HUES6 (cell line): ENCODE data around the gene UBE2G1.

Source experiments
- H3K27ac ChIP-seq: 2 replicates; pipeline ENCODE4 v1.7.0; 2013; ENCODE audit warnings: low read depth, mild to moderate bottlenecking, low read length, inconsistent platforms
- H3K27me3 ChIP-seq: 2 replicates; pipeline ENCODE4 v1.6.1; 2013; ENCODE audit warnings: low read length; ENCODE audit not compliant: control insufficient read depth, insufficient read depth
- H3K36me3 ChIP-seq: 2 replicates; pipeline ENCODE4 v1.6.1; 2013; ENCODE audit warnings: low read length; ENCODE audit not compliant: control insufficient read depth, insufficient read depth
- H3K4me1 ChIP-seq: 2 replicates; pipeline ENCODE4 v1.6.1; 2013; ENCODE audit warnings: low read length; ENCODE audit not compliant: control insufficient read depth, insufficient read depth
- H3K4me3 ChIP-seq: 2 replicates; pipeline ENCODE4 v1.5.1; 2013; ENCODE audit warnings: low read depth, low read length
- H3K9ac ChIP-seq: one replicate; pipeline ENCODE4 v1.6.1; 2013; ENCODE audit warnings: mild to moderate bottlenecking, low read length
- H3K9me3 ChIP-seq: 2 replicates; pipeline ENCODE4 v1.6.1; 2013; ENCODE audit warnings: low read depth, low read length; ENCODE audit not compliant: control insufficient read depth, insufficient read depth

Gene UBE2G1

GRCh38 chr17:4334332-4334731 lies 32.1 kb downstream of the UBE2G1 start:
- Histone ChIP-seq H3K27ac (no peak overlapping the region), H3K27me3 (no peaks in the 10 kb centered on the region), H3K9me3 (no peaks in the 10 kb centered on the region), H3K9ac (no peak overlapping the region), H3K4me1 (peaks cover 22% of the 10 kb centered on the region), H3K4me3 (no peak overlapping the region), H3K36me3 (peaks cover 3% of the 10 kb centered on the region; the same call in 1 of the 2 replicates)

- no peak overlapping the region for H3K9ac ChIP-seq
- H3K9me3 ChIP-seq: no peaks in the 10 kb centered on the region
- H3K27ac ChIP-seq: no peak overlapping the region
- H3K36me3 ChIP-seq: peaks cover 4% of the 10 kb centered on the region
- H3K4me1 ChIP-seq: peaks cover 22% of the 10 kb centered on the region
- no peaks in the 10 kb centered on the region for H3K27me3 ChIP-seq
- no peak overlapping the region for H3K4me3 ChIP-seq
Measured at GRCh38 chr17:4333041-4333440, 33.4 kb downstream of the UBE2G1 start.

GRCh38 chr17:4332296-4332970 lies 34.0 kb downstream of the UBE2G1 start:
- Histone ChIP-seq H3K36me3 (peaks cover 10% of the 10 kb centered on the region), H3K27ac (no peak overlapping the region), H3K4me3 (no peak overlapping the region), H3K9ac (no peak overlapping the region), H3K9me3 (no peaks in the 10 kb centered on the region), H3K4me1 (peaks cover 22% of the 10 kb centered on the region), H3K27me3 (no peaks in the 10 kb centered on the region)

GRCh38 chr17:4331614-4332013 lies 34.9 kb downstream of the UBE2G1 start:
- no peaks in the 10 kb centered on the region for H3K27me3 ChIP-seq
- no peaks in the 10 kb centered on the region for H3K9me3 ChIP-seq
- no peak overlapping the region for H3K9ac ChIP-seq
- H3K4me3 ChIP-seq: no peak overlapping the region
- no peak overlapping the region for H3K27ac ChIP-seq
- peaks cover 12% of the 10 kb centered on the region for H3K36me3 ChIP-seq
- H3K4me1 ChIP-seq: peaks cover 22% of the 10 kb centered on the region

- H3K4me1 ChIP-seq: peaks cover 22% of the 10 kb centered on the region
Measured at GRCh38 chr17:4329838-4330237, 36.6 kb downstream of the UBE2G1 start.

GRCh38 chr17:4327606-4328005 lies 38.9 kb downstream of the UBE2G1 start:
- no peaks in the 10 kb centered on the region for H3K27me3 ChIP-seq
- no peak overlapping the region for H3K9ac ChIP-seq
- H3K27ac ChIP-seq: no peak overlapping the region
- no peak overlapping the region for H3K4me3 ChIP-seq
- H3K36me3 ChIP-seq: peaks cover 9% of the 10 kb centered on the region; the same call in 1 of the 2 replicates
- peaks cover 22% of the 10 kb centered on the region for H3K4me1 ChIP-seq
- H3K9me3 ChIP-seq: peaks cover 3% of the 10 kb centered on the region; the same call in 1 of the 2 replicates

More at GRCh38 chr17:4329838-4330237, 36.6 kb downstream of the UBE2G1 start:
- Histone ChIP-seq H3K27me3 (no peaks in the 10 kb centered on the region), H3K9me3 (peaks cover 3% of the 10 kb centered on the region; the same call in 1 of the 2 replicates), H3K4me3 (no peak overlapping the region), H3K27ac (no peak overlapping the region), H3K36me3 (peaks cover 9% of the 10 kb centered on the region; the same call in 1 of the 2 replicates), H3K9ac (no peak overlapping the region)

GRCh38 chr17:4326608-4327007 lies 39.9 kb downstream of the UBE2G1 start:
- Histone ChIP-seq H3K27ac (no peak overlapping the region), H3K4me1 (peaks cover 15% of the 10 kb centered on the region), H3K9me3 (peaks cover 3% of the 10 kb centered on the region; the same call in 1 of the 2 replicates), H3K27me3 (no peaks in the 10 kb centered on the region), H3K36me3 (peaks cover 9% of the 10 kb centered on the region; the same call in 1 of the 2 replicates), H3K9ac (no peak overlapping the region), H3K4me3 (no peak overlapping the region)

GRCh38 chr17:4326112-4326511 lies 40.4 kb downstream of the UBE2G1 start:
- no peak overlapping the region for H3K9ac ChIP-seq
- H3K27me3 ChIP-seq: no peaks in the 10 kb centered on the region
- H3K4me1 ChIP-seq: peaks cover 14% of the 10 kb centered on the region
- no peak overlapping the region; the same call in 1 of the 2 replicates for H3K27ac ChIP-seq
- H3K9me3 ChIP-seq: peaks cover 3% of the 10 kb centered on the region; the same call in 1 of the 2 replicates
- no peak overlapping the region for H3K4me3 ChIP-seq
- H3K36me3 ChIP-seq: peaks cover 9% of the 10 kb centered on the region; the same call in 1 of the 2 replicates

GRCh38 chr17:4324463-4324862 lies 42.0 kb downstream of the UBE2G1 start:
- no peak overlapping the region for H3K4me3 ChIP-seq
- peaks cover 7% of the 10 kb centered on the region; the same call in 1 of the 2 replicates for H3K4me1 ChIP-seq
- peaks cover 3% of the 10 kb centered on the region; the same call in 1 of the 2 replicates for H3K9me3 ChIP-seq
- no peak overlapping the region for H3K9ac ChIP-seq
- no peaks in the 10 kb centered on the region for H3K27me3 ChIP-seq
- no peak overlapping the region for H3K27ac ChIP-seq
- H3K36me3 ChIP-seq: peaks cover 9% of the 10 kb centered on the region; the same call in 1 of the 2 replicates

GRCh38 chr17:4319221-4319620 lies 47.3 kb downstream of the UBE2G1 start:
- Histone ChIP-seq H3K27me3 (no peaks in the 10 kb centered on the region), H3K9me3 (peaks cover under 1% of the 10 kb centered on the region; the same call in 1 of the 2 replicates), H3K4me1 (peaks cover 6% of the 10 kb centered on the region; the same call in 1 of the 2 replicates), H3K9ac (no peak overlapping the region), H3K4me3 (no peak overlapping the region), H3K36me3 (no peaks in the 10 kb centered on the region), H3K27ac (no peak overlapping the region)

- H3K27ac ChIP-seq: no peak overlapping the region
- H3K4me3 ChIP-seq: no peak overlapping the region
- H3K4me1 ChIP-seq: no peaks in the 10 kb centered on the region; the same call in 1 of the 2 replicates
- H3K9me3 ChIP-seq: peaks cover 3% of the 10 kb centered on the region; the same call in 1 of the 2 replicates
- H3K27me3 ChIP-seq: no peaks in the 10 kb centered on the region
- H3K36me3 ChIP-seq: no peaks in the 10 kb centered on the region
- no peak overlapping the region for H3K9ac ChIP-seq
Measured at GRCh38 chr17:4318596-4318995, 47.9 kb downstream of the UBE2G1 start.
